Stomach (tissue), 9 donors: ENCODE measurements around the gene ODC1. TPM values are rescaled to one million over a fixed set of nuclear protein-coding genes. Genes with fewer than 3 reads are reported as not detected.

Experiments
- DNase-seq, 2 donors: peaks; one replicate each; pipeline versions ENCODE4 v3.0.0 to v3.0.0-alpha.2; 2013 to 2019
- H3K27ac ChIP-seq, 5 donors: fragments of 200-600 bp in 4 of 5; sonication (generic) in 4 of 5; one replicate each; pipeline ENCODE4 v1.5.1; 2013 to 2019; ENCODE audit warnings: mild to moderate bottlenecking in 1 of 5, moderate library complexity in 1 of 5
- H3K27me3 ChIP-seq, 3 donors: fragments of 200-600 bp; sonication (generic); one replicate each; pipeline ENCODE4 v1.5.1; 2017 to 2019; ENCODE audit warnings: mixed run types in 1 of 3
- H3K36me3 ChIP-seq, 4 donors: fragments of 200-600 bp; sonication (generic); 1 replicate in 3 of 4; 2 replicates in 1 of 4; pipeline ENCODE4 v1.5.1; 2016 to 2019
- H3K4me1 ChIP-seq, 4 donors: fragments of 200-600 bp; sonication (generic); one replicate each; pipeline ENCODE4 v1.5.1; 2016 to 2019
- H3K4me3 ChIP-seq, 4 donors: fragments of 200-600 bp; sonication (generic) in 3 of 4; one replicate each; pipeline ENCODE4 v1.5.1; 2016 to 2019; ENCODE audit warnings: mild to moderate bottlenecking in 1 of 4
- H3K9me3 ChIP-seq, 4 donors: fragments of 200-600 bp; sonication (generic); one replicate each; pipeline ENCODE4 v1.5.1; 2016 to 2019
- EP300 ChIP-seq: sonication (generic); formaldehyde crosslinking; IDR thresholded peaks from one replicate; pipeline ENCODE4 v1.6.1; 2017; ENCODE audit warnings: antibody characterized with exemption
- POLR2A ChIP-seq, 4 donors: fragments of 450-650 bp; IDR thresholded peaks; one replicate each; pipeline ENCODE4 v1.6.1; 2016; ENCODE audit warnings: antibody characterized with exemption in 4 of 4, control low read depth in 2 of 4, mild to moderate bottlenecking in 1 of 4, moderate library complexity in 1 of 4
- POLR2AphosphoS5 ChIP-seq, 3 donors: sonication (generic); formaldehyde crosslinking; IDR thresholded peaks; one replicate each; pipeline ENCODE4 v1.6.1; 2016; ENCODE audit warnings: antibody characterized with exemption in 3 of 3
- WGBS, 5 donors: extraction: QIAGEN DNeasy Blood & Tissue Kit in 3 of 5; methylation state at CpG; one replicate each; pipeline versions ENCODE4 v1.1.5 to v1.1.7; 2013 to 2018; 5-methylcytosine and 5-hydroxymethylcytosine counted together
- intact Hi-C: fragments of 100-400 bp; cut with DNase I; formaldehyde crosslinking; loops from one replicate; pipeline ENCODE4 v1.15.1; 2023; ENCODE audit warnings: low total_unique reads
- polyA plus RNA-seq, 3 donors: library from polyadenylated mRNA; stranded (reverse); fragments of 200-250 nt; gene quantifications; one replicate each; pipeline ENCODE4 v1.2.3, GENCODE V29; 2013
- total RNA-seq, 5 donors: library from RNA; depleted of rRNA; stranded (reverse); fragments of >200 nt; gene quantifications; one replicate each; pipeline versions ENCODE4 v1.1.0 to v1.2.3, GENCODE V29; 2014 to 2016
- TF ChIP-seq, protein P1 (sequence below), 7 experiments: fragments of 450-650 bp in 4 of 7; fragments of 200-600 bp in 3 of 7; sonication (generic) in 3 of 7; IDR thresholded peaks; one replicate each; pipeline ENCODE4 v1.5.1; 2016 to 2019; ENCODE audit warnings: antibody characterized with exemption in 7 of 7, control low read depth in 2 of 7, mild to moderate bottlenecking in 1 of 7
- donor health status: healthy with polysubstance abuse.
- donor health status: Bipolar disorder and iron deficiency.
- donor health status: healthy.

ODC1 gene
- total and polyA plus RNA-seq, 8 donors: 32.2 to 148 (median 49.8) TPM

- intact Hi-C loops: loop anchor here (10.0 kb wide), 1 partner anchor 225 kb away; no protein-coding TSS in a partner anchor
- peak overlapping the region; percentile 62 to 70 (median 66) for H3K4me3 ChIP-seq
- no peaks in the 10 kb centered on the region for H3K27me3 ChIP-seq
- DNase-seq: no peak
- peaks cover 35 to 88% (median 67%) of the 10 kb centered on the region in 4 donors for H3K4me1 ChIP-seq
- TF ChIP-seq POLR2A (IDR thresholded peaks at IDR 0.05): no peak
- TF ChIP-seq, protein P1, sequence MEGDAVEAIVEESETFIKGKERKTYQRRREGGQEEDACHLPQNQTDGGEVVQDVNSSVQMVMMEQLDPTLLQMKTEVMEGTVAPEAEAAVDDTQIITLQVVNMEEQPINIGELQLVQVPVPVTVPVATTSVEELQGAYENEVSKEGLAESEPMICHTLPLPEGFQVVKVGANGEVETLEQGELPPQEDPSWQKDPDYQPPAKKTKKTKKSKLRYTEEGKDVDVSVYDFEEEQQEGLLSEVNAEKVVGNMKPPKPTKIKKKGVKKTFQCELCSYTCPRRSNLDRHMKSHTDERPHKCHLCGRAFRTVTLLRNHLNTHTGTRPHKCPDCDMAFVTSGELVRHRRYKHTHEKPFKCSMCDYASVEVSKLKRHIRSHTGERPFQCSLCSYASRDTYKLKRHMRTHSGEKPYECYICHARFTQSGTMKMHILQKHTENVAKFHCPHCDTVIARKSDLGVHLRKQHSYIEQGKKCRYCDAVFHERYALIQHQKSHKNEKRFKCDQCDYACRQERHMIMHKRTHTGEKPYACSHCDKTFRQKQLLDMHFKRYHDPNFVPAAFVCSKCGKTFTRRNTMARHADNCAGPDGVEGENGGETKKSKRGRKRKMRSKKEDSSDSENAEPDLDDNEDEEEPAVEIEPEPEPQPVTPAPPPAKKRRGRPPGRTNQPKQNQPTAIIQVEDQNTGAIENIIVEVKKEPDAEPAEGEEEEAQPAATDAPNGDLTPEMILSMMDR (IDR thresholded peaks at IDR 0.05): no peak
- no peak for TF ChIP-seq EP300
- no peak for TF ChIP-seq POLR2AphosphoS5 (IDR thresholded peaks at IDR 0.05)
- H3K36me3 ChIP-seq: peaks cover 3 to 5% (median 4%) of the 10 kb centered on the region in 4 donors
- 31 to 45% (median 33%) methylated on average over 5 of the region's 5 CpGs for WGBS, 5 donors
- no peaks in the 10 kb centered on the region for H3K9me3 ChIP-seq
- H3K27ac ChIP-seq: peak overlapping the region in 4 of 5 donors; percentile 92 to 99 (median 96)
Observed at GRCh38 chr2:10449486-10449831, 1.3 kb upstream of the ODC1 start.

DNA sequence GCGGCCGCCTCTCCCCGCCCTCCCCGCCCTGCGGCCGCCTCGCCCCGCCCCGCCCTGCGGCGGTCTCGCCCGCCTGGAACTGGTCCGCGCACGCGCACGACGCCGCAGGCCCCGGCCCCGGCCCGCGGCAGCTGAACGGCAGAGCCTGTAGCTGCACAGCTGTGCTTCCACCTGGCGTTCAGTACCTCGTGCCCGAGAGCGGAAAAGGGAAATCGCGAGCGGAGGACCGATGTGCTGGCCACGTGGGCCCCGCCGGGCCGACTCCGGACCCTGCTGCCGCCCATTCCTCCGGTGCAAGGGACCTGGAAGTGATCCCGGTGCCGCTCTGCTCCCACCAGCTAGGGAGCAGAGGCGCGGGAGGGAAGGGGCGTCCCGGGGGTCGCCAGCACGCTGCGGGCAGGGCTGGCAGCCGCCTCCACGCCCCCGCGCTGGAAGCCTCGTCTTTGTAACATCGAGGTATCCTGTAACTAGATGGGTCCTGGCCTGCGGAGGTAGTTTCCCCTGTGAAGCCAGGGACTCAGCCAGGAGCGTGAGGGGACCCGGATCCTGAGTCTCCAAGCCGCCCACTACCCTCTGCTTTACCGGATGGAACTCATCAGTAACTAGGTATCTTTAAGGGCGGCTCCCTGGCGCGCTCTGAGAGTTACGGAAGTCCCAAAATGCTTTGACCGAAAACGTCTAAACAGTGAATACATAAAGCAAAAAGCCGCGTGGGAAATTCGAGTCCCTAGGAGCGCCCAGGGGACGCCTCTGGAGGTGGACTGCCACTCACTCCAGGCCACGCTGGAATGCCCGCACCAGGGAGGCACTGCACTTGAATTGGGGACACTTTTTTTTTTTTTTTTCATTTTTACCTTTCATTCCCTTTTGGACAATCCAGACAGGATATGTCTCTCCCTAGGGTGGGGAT lies 704 bp upstream of the ODC1 start:
- peaks cover 8 to 11% (median 10%) of the 10 kb centered on the region in 4 donors for H3K36me3 ChIP-seq
- H3K4me3 ChIP-seq: peak overlapping the region; percentile 62 to 70 (median 66)
- intact Hi-C loops: loop anchor here (10.0 kb wide), 1 partner anchor 226 kb away; no protein-coding TSS in a partner anchor
- peak overlapping the region; percentile 92 to 99 (median 95) for H3K27ac ChIP-seq
- no peaks in the 10 kb centered on the region for H3K27me3 ChIP-seq
- H3K4me1 ChIP-seq: peaks cover 32 to 83% (median 62%) of the 10 kb centered on the region in 4 donors
- peak in 1 of 2 donors; percentile 94 for DNase-seq
- H3K9me3 ChIP-seq: no peaks in the 10 kb centered on the region
- 1% methylated on average over 16 to 73 of the region's 73 CpGs for WGBS, 5 donors
- TF ChIP-seq, protein P1 (IDR thresholded peaks at IDR 0.05): peak in 1 of 7 experiments; percentile 7
- no peak for TF ChIP-seq EP300
- TF ChIP-seq POLR2AphosphoS5 (IDR thresholded peaks at IDR 0.05): peak; percentile 73 to 95 (median 95)

DNA sequence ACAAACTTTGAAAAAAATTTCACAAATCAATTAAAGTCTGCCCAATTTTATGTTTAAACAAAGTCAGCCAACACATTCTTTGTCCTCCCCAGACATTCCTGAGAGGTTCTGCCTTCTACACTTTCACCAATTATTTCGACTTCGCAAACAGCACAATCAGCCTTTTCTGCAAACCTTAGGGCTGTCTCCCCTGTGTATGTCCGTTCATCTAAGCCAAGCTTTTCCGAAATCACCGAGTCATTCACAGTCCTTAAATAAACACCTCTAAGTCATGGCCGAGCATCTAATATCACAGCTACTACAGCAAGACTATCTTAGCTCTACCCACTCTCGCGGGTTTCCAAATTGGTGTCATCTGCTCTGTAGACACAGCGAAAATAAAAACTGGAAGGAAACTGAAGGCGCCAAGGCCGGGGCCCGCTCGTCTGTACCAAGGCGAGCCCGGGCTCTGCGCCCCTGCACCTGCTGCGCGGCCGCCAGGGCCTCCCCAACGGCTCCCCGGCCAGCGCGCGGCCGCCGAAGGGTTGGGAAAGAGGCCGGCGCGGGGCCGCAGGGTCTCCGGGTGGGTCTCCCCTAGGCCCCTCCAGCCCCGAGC lies 730 bp downstream of the ODC1 start:
- intact Hi-C loops: loop anchor here (10.0 kb wide), 1 partner anchor 227 kb away; no protein-coding TSS in a partner anchor
- Histone ChIP-seq H3K36me3 (peaks cover 16 to 25% (median 24%) of the 10 kb centered on the region in 4 donors), H3K4me1 (peaks cover 32 to 68% (median 49%) of the 10 kb centered on the region in 4 donors), H3K27ac (peak overlapping the region; percentile 86 to 99 (median 98)), H3K4me3 (peak overlapping the region; percentile 65 to 70 (median 68)), H3K9me3 (no peaks in the 10 kb centered on the region), H3K27me3 (no peaks in the 10 kb centered on the region)
- DNase-seq: peak in 1 of 2 donors; percentile 74
- TF ChIP-seq POLR2A (IDR thresholded peaks at IDR 0.05): no peak
- TF ChIP-seq, protein P1 (IDR thresholded peaks at IDR 0.05): peak in 1 of 7 experiments; percentile 6
- no peak for TF ChIP-seq EP300
- TF ChIP-seq POLR2AphosphoS5 (IDR thresholded peaks at IDR 0.05): no peak
- 2 to 4% (median 2%) methylated on average over 30 to 32 of the region's 32 CpGs for WGBS, 5 donors

DNA sequence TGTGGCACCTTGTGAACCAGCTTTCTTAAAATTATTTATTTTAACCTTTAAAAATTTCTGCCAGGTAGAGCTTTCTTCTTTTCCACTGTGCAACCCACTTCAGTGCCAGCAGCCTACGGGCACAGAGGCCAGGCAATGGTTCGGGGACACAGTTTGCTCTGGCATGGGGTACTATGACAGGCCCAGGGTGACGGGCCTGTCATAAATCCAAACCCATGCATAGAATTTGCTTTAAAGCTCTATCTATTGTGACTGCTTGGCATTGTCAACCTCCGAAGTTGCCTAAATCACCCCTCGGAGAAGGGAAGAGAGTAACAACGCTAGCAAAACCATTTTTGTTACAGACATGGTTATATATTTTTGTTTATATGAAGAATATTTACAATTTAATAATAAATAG lies 1.5 kb downstream of the ODC1 start:
- no peak for DNase-seq
- TF ChIP-seq, protein P1 (IDR thresholded peaks at IDR 0.05): no peak
- TF ChIP-seq EP300 (no peak), POLR2A (IDR thresholded peaks at IDR 0.05) (no peak), POLR2AphosphoS5 (IDR thresholded peaks at IDR 0.05) (no peak)
- peak overlapping the region in 3 of 4 donors; percentile 65 to 68 (median 68) for H3K4me3 ChIP-seq
- H3K4me1 ChIP-seq: peaks cover 32 to 61% (median 44%) of the 10 kb centered on the region in 4 donors
- intact Hi-C loops: loop anchor here (10.0 kb wide), 1 partner anchor 228 kb away; no protein-coding TSS in a partner anchor
- H3K9me3 ChIP-seq: no peaks in the 10 kb centered on the region
- WGBS, 5 donors: 40 to 73% (median 63%) methylated on average over 6 of the region's 6 CpGs
- H3K27ac ChIP-seq: peak overlapping the region in 3 of 5 donors; percentile 86 to 99 (median 98)
- no peaks in the 10 kb centered on the region for H3K27me3 ChIP-seq
- peaks cover 24 to 33% (median 32%) of the 10 kb centered on the region in 4 donors for H3K36me3 ChIP-seq
